Measurements from ENCODE around the gene DGCR2.

Gene DGCR2

DNA sequence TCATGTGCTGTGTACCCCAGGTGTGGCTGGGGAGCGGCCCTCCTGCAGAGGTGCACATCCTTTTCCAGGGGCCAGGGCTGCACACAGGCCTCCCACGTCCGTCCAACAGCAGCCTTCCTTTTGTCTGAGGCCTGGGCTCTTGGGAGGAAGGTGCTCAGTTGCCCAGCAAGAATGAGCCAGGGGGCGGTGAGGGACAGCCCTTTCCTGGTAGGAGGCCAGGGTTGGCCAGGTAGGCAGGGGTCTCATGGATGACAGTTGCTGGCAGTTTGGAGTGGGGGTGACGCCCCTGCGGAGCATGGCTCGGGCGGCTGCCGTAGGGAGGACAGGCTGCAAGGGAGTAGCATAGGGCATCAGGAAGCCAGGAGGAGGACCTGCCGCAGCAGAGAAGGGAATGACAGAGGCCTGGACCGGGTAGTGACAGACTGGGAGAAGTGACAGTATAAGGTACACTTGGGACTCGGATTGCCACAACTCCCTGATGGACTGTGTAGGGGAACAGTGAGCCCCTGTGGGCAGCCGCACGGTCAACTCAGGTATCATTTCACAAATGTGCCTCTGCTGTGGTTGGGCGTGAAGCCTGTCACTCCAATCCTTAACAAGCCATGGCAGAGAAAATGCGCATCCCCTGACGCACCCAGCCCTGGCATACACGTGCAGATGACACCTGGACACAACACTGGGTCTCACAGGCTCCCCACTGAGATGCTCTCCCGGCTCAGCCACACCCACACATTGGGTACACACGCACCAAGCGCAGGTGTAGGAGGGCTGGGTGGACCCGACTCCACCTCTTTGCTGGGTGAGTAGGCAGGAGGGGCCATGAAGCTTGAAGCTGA lies 79.7 kb downstream of the DGCR2 start:
- Histone ChIP-seq H3K9ac (ENCODE audit: low read length) (no peak overlapping the region), H3K4me2 (ENCODE audit: low read depth, low read length, poor library complexity, severe bottlenecking) (no peak overlapping the region), H3K27me3 (ENCODE audit: low read length) (no peaks in the 10 kb centered on the region), H3K4me3 (ENCODE audit: insufficient read depth, low read length, poor library complexity, severe bottlenecking) (no peak overlapping the region), H3K9me3 (ENCODE audit: insufficient read depth, low read length) (no peaks in the 10 kb centered on the region), H3K79me2 (ENCODE audit: insufficient read depth, low read length) (no peaks in the 10 kb centered on the region), H3K27ac (ENCODE audit: low read depth, low read length) (no peak overlapping the region), H3K36me3 (ENCODE audit: low read length) (no peaks in the 10 kb centered on the region), H2AFZ (ENCODE audit: low read depth, low read length, severe bottlenecking) (no peak overlapping the region), H4K20me1 (ENCODE audit: low read depth, low read length) (no peaks in the 10 kb centered on the region), H3K9me2 (replicated peaks; ENCODE audit: insufficient read depth, low read length) (no peaks in the 10 kb centered on the region), H3F3A (ENCODE audit: insufficient read depth) (no peaks in the 10 kb centered on the region)
- no peak for TF ChIP-seq CTCF (IDR thresholded peaks at IDR 0.05; ENCODE audit: insufficient read depth, low read length, poor library complexity, severe bottlenecking)
- TF ChIP-seq EZH2phosphoT487 (conservative IDR thresholded peaks at IDR 0.05; ENCODE audit: low read length) = no peak

GRCh38 chr22:19041704-19042074 lies 80.5 kb downstream of the DGCR2 start:
- Histone ChIP-seq H2AFZ (ENCODE audit: low read depth, low read length, severe bottlenecking) (no peak overlapping the region), H3K4me3 (ENCODE audit: insufficient read depth, low read length, poor library complexity, severe bottlenecking) (no peak overlapping the region), H3K9me2 (replicated peaks; ENCODE audit: insufficient read depth, low read length) (no peaks in the 10 kb centered on the region), H3K9ac (ENCODE audit: low read length) (no peak overlapping the region), H3K36me3 (ENCODE audit: low read length) (no peaks in the 10 kb centered on the region), H3F3A (ENCODE audit: insufficient read depth) (no peaks in the 10 kb centered on the region), H3K79me2 (ENCODE audit: insufficient read depth, low read length) (no peaks in the 10 kb centered on the region), H3K27ac (ENCODE audit: low read depth, low read length) (no peak overlapping the region), H3K27me3 (ENCODE audit: low read length) (no peaks in the 10 kb centered on the region), H4K20me1 (ENCODE audit: low read depth, low read length) (no peaks in the 10 kb centered on the region), H3K4me2 (ENCODE audit: low read depth, low read length, poor library complexity, severe bottlenecking) (no peak overlapping the region), H3K9me3 (ENCODE audit: insufficient read depth, low read length) (no peaks in the 10 kb centered on the region)
- TF ChIP-seq EZH2phosphoT487 (conservative IDR thresholded peaks at IDR 0.05; ENCODE audit: low read length) = no peak
- TF ChIP-seq CTCF (IDR thresholded peaks at IDR 0.05; ENCODE audit: insufficient read depth, low read length, poor library complexity, severe bottlenecking) = no peak

DNA sequence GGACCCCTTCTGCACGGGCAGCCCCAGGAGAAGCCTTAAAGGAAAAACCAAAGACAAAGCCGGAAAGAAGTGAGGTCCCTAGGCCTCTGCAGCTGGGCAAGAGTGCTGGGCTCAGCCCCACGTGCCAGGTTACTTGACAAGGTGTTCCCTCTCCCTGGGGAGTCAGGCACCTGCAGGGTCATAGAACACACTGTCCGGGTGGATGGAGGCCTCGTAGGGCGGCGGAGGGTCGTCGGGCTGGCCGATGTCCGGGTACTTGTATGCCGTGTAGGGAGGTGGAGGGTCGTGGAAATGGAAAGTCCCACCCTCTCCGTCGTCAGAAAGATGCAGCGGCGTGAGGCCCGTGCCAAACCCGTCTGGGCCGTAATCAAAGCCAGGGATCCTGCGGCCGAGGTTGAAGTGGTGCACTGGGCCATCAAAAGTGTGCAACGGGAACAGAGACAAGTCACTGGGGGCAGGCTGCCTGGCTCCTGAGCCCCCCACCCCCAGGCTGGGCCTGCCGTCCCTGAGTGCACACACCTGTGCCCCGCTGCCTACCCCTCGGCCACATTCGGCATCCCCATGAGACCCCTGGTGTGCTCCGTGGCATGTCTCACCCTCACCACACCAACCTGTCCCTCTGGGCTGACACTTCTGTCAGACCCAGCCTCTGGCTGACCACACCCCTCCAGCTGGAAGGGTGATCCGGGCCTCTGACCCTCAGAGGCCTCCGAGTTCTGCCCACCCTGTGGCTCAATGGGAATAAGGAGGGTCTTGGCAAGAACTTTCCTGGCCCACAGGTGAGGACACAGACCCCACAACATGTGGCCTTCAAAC lies 81.1 kb downstream of the DGCR2 start:
- Histone ChIP-seq H3K9me2 (replicated peaks; ENCODE audit: insufficient read depth, low read length) (no peaks in the 10 kb centered on the region), H3K4me3 (ENCODE audit: insufficient read depth, low read length, poor library complexity, severe bottlenecking) (no peak overlapping the region), H3K79me2 (ENCODE audit: insufficient read depth, low read length) (no peaks in the 10 kb centered on the region), H3K27me3 (ENCODE audit: low read length) (no peaks in the 10 kb centered on the region), H3F3A (ENCODE audit: insufficient read depth) (no peaks in the 10 kb centered on the region), H4K20me1 (ENCODE audit: low read depth, low read length) (no peaks in the 10 kb centered on the region), H2AFZ (ENCODE audit: low read depth, low read length, severe bottlenecking) (no peak overlapping the region), H3K9ac (ENCODE audit: low read length) (no peak overlapping the region), H3K36me3 (ENCODE audit: low read length) (no peaks in the 10 kb centered on the region), H3K27ac (ENCODE audit: low read depth, low read length) (no peak overlapping the region), H3K9me3 (ENCODE audit: insufficient read depth, low read length) (no peaks in the 10 kb centered on the region), H3K4me2 (ENCODE audit: low read depth, low read length, poor library complexity, severe bottlenecking) (no peak overlapping the region)
- TF ChIP-seq EZH2phosphoT487 (conservative IDR thresholded peaks at IDR 0.05; ENCODE audit: low read length) = no peak
- no peak for TF ChIP-seq CTCF (IDR thresholded peaks at IDR 0.05; ENCODE audit: insufficient read depth, low read length, poor library complexity, severe bottlenecking)
